Heart left ventricle (tissue), 13 donors: ENCODE data around the gene LIPT2.

ENCODE experiments used
- POLR2A ChIP-seq, 2 donors: fragments of 450-650 bp; IDR thresholded peaks; one replicate each; pipeline ENCODE4 v1.6.1; 2017; ENCODE audit warnings: antibody characterized with exemption in 2 of 2, mild to moderate bottlenecking in 2 of 2, moderate library complexity in 2 of 2
- TF ChIP-seq, protein P1 (sequence below), 12 donors: fragments of 200-600 bp; sonication (generic) in 4 of 12; IDR thresholded peaks; one replicate each; pipeline versions ENCODE4 v1.5.0 to v1.8.0; 2018 to 2022; ENCODE audit warnings: antibody characterized with exemption in 12 of 12, mild to moderate bottlenecking in 5 of 12
- donor health status: ischemic (EF 13 %, LVEDD 7.1; RV severe dilation, severe dysfunction).
- donor health status: DM: no; HTN: yes; CAD: no.
- donor health status: DM: no; HTN: no; CAD: no.
- donor health status: ischemic (EF 25% LVEDD 6.9; RV normal size, moderate dysfunction).
- donor health status: ischemic (EF 25% LVEDD 5.7; RV mildly dilated, moderate dysfunction).
- donor health status: ischemic (EF 35%, LVEDD 5.7; RV mildly dilated, moderate dysfunction).
- donor health status: nonischemic (EF 11% LVEDD 7.7; RV severe dilation, severe dysfunction).
- donor health status: DM: yes; HTN: yes; CAD: no.
- donor health status: PGD.
- donor health status: ischemic (EF 29% LVEDD 5.4; RV normal size, mild dysfunction).
- donor health status: nonischemic (EF 23%, LVEDD 6.1; RV moderate dilation, normal function).

GRCh38 chr11:74444173-74444826 is 49.2 kb downstream of the LIPT2 start:
- TF ChIP-seq, protein P1, sequence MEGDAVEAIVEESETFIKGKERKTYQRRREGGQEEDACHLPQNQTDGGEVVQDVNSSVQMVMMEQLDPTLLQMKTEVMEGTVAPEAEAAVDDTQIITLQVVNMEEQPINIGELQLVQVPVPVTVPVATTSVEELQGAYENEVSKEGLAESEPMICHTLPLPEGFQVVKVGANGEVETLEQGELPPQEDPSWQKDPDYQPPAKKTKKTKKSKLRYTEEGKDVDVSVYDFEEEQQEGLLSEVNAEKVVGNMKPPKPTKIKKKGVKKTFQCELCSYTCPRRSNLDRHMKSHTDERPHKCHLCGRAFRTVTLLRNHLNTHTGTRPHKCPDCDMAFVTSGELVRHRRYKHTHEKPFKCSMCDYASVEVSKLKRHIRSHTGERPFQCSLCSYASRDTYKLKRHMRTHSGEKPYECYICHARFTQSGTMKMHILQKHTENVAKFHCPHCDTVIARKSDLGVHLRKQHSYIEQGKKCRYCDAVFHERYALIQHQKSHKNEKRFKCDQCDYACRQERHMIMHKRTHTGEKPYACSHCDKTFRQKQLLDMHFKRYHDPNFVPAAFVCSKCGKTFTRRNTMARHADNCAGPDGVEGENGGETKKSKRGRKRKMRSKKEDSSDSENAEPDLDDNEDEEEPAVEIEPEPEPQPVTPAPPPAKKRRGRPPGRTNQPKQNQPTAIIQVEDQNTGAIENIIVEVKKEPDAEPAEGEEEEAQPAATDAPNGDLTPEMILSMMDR (IDR thresholded peaks at IDR 0.05), result no peak
- TF ChIP-seq POLR2A (IDR thresholded peaks at IDR 0.05), result no peak
